Chondrocyte (in vitro differentiated cells): ENCODE measurements around the gene DENND1A. TPM values are rescaled to one million over a fixed set of nuclear protein-coding genes. Genes with fewer than 3 reads are reported as not detected.

Experiments used
- DNase-seq: peaks from one replicate; pipeline ENCODE4 v3.0.0; 2021; ENCODE audit warnings: mixed read lengths, low spot score
- H3K27ac Mint-ChIP-seq: one replicate; pipeline ENCODE4 v1.8.0; 2021; ENCODE audit warnings: mild to moderate bottlenecking, moderate library complexity, mixed read lengths; ENCODE audit not compliant: unreplicated experiment
- H3K27me3 Mint-ChIP-seq: 2 replicates; pipeline ENCODE4 v1.8.0; 2021; ENCODE audit warnings: low read depth, mixed read lengths
- H3K36me3 Mint-ChIP-seq: 2 replicates; pipeline ENCODE4 v1.8.0; 2021; ENCODE audit warnings: low read depth, mixed read lengths
- H3K4me1 Mint-ChIP-seq: 2 replicates; pipeline ENCODE4 v1.8.0; 2021; ENCODE audit warnings: low read depth, mild to moderate bottlenecking, mixed read lengths
- H3K4me3 Mint-ChIP-seq: one replicate; pipeline ENCODE4 v1.8.0; 2021; ENCODE audit warnings: mild to moderate bottlenecking, moderate library complexity, mixed read lengths; ENCODE audit not compliant: unreplicated experiment
- H3K9me3 Mint-ChIP-seq: 2 replicates; pipeline ENCODE4 v1.8.0; 2021; ENCODE audit warnings: low read depth, mixed read lengths
- CTCF ChIP-seq: fragments of 200-600 bp; sonication (generic); IDR thresholded peaks from 2 replicates; pipeline ENCODE4 v1.5.0; 2021; ENCODE audit warnings: antibody characterized with exemption, mild to moderate bottlenecking, moderate library complexity
- total RNA-seq: library from RNA; stranded (reverse); gene quantifications from 3 replicates; pipeline ENCODE4 v1.2.1, GENCODE V29; 2021

The DENND1A gene
- total RNA-seq, 1 donor from 2014 or later: 15.3 TPM

GRCh38 chr9:123868002-123868401 lies 61.9 kb downstream of the DENND1A start:
- no peak for TF ChIP-seq CTCF
- Mint-ChIP-seq H3K9me3 (no peaks in the 10 kb centered on the region), H3K27ac (peak overlapping the region; percentile 38), H3K4me3 (no peak overlapping the region), H3K36me3 (no peaks in the 10 kb centered on the region), H3K27me3 (no peaks in the 10 kb centered on the region), H3K4me1 (peaks cover 34% of the 10 kb centered on the region)
- DNase-seq: no peak

- no peak overlapping the region for H3K4me3 Mint-ChIP-seq
- no peaks in the 10 kb centered on the region for H3K36me3 Mint-ChIP-seq
- DNase-seq: no peak
- H3K27ac Mint-ChIP-seq: no peak overlapping the region
- no peaks in the 10 kb centered on the region for H3K27me3 Mint-ChIP-seq
- peaks cover 37% of the 10 kb centered on the region for H3K4me1 Mint-ChIP-seq
- TF ChIP-seq CTCF: no peak
- no peaks in the 10 kb centered on the region for H3K9me3 Mint-ChIP-seq
These were observed 62.9 kb downstream of the DENND1A start for GRCh38 chr9:123867034-123867433.

GRCh38 chr9:123866497-123866896 lies 63.4 kb downstream of the DENND1A start:
- H3K4me1 Mint-ChIP-seq: peaks cover 33% of the 10 kb centered on the region
- no peaks in the 10 kb centered on the region for H3K36me3 Mint-ChIP-seq
- no peaks in the 10 kb centered on the region for H3K27me3 Mint-ChIP-seq
- H3K27ac Mint-ChIP-seq: no peak overlapping the region
- H3K9me3 Mint-ChIP-seq: no peaks in the 10 kb centered on the region
- no peak for DNase-seq
- TF ChIP-seq CTCF: no peak
- H3K4me3 Mint-ChIP-seq: no peak overlapping the region

- H3K9me3 Mint-ChIP-seq: no peaks in the 10 kb centered on the region
- no peaks in the 10 kb centered on the region for H3K27me3 Mint-ChIP-seq
- no peak overlapping the region for H3K4me3 Mint-ChIP-seq
- no peaks in the 10 kb centered on the region for H3K36me3 Mint-ChIP-seq
- TF ChIP-seq CTCF: no peak
- peaks cover 33% of the 10 kb centered on the region for H3K4me1 Mint-ChIP-seq
- no peak overlapping the region for H3K27ac Mint-ChIP-seq
- no peak for DNase-seq
These were observed 64.5 kb downstream of the DENND1A start for GRCh38 chr9:123865226-123866000.

GRCh38 chr9:123864251-123864650 lies 65.7 kb downstream of the DENND1A start:
- H3K4me1 Mint-ChIP-seq: peaks cover 33% of the 10 kb centered on the region
- H3K9me3 Mint-ChIP-seq: no peaks in the 10 kb centered on the region
- peak overlapping the region; percentile 66 for H3K27ac Mint-ChIP-seq
- TF ChIP-seq CTCF: no peak
- DNase-seq: no peak
- no peaks in the 10 kb centered on the region for H3K27me3 Mint-ChIP-seq
- no peak overlapping the region for H3K4me3 Mint-ChIP-seq
- H3K36me3 Mint-ChIP-seq: no peaks in the 10 kb centered on the region
